Measurements from ENCODE around the gene CD48.

DNA sequence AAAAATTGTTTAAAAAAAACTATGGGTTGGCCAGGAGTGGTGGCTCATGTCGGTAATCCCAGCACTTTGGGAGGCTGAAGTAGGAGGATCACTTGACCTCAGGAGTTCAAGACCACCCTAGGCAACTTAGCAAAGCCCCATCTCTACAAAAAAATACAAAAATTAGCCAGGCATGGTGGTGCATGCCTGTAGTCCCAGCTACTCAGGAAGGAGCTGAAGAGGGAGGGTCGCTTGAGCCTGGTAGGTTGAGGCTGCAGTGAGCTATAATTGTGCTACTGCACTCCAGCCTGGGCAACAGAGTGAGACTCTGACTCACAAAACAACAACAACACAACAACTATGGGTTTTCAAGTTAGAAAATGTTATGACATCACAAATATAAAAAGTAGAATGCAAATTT lies 43.8 kb upstream of the CD48 start:
- TF ChIP-seq, protein P1, sequence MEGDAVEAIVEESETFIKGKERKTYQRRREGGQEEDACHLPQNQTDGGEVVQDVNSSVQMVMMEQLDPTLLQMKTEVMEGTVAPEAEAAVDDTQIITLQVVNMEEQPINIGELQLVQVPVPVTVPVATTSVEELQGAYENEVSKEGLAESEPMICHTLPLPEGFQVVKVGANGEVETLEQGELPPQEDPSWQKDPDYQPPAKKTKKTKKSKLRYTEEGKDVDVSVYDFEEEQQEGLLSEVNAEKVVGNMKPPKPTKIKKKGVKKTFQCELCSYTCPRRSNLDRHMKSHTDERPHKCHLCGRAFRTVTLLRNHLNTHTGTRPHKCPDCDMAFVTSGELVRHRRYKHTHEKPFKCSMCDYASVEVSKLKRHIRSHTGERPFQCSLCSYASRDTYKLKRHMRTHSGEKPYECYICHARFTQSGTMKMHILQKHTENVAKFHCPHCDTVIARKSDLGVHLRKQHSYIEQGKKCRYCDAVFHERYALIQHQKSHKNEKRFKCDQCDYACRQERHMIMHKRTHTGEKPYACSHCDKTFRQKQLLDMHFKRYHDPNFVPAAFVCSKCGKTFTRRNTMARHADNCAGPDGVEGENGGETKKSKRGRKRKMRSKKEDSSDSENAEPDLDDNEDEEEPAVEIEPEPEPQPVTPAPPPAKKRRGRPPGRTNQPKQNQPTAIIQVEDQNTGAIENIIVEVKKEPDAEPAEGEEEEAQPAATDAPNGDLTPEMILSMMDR (IDR thresholded peaks at IDR 0.05): no peak
- TF ChIP-seq EZH2 (IDR thresholded peaks at IDR 0.05; ENCODE audit: borderline replicate concordance, insufficient read depth, low read depth, low read length, poor library complexity, severe bottlenecking): no peak
